Esophagus muscularis mucosa (tissue), 4 donors: ENCODE results near the gene GUCD1. TPM values are rescaled to one million over a fixed set of nuclear protein-coding genes. Genes with fewer than 3 reads are reported as not detected.
"Not testable (repeated sequence)": the region's sequence is repeated elsewhere in the genome, so short reads cannot be mapped to it uniquely, and the experiment has no call there.

Experiments used
- DNase-seq: peaks from one replicate; pipeline ENCODE4 v3.0.0-alpha.2; 2017; ENCODE audit errors: extremely low spot score
- H3K27ac ChIP-seq, 4 donors: fragments of 200-600 bp; sonication (generic); replicated peaks in 1 of 4; 1 replicate in 3 of 4; 2 replicates in 1 of 4; pipeline ENCODE4 v1.5.1; 2016 to 2019; ENCODE audit warnings: mild to moderate bottlenecking in 1 of 4
- H3K27me3 ChIP-seq, 4 donors: fragments of 200-600 bp; sonication (generic); one replicate each; pipeline versions ENCODE4 v1.5.1 to v1.6.0; 2016 to 2019
- H3K36me3 ChIP-seq, 4 donors: fragments of 200-600 bp; sonication (generic); one replicate each; pipeline ENCODE4 v1.5.1; 2016 to 2019
- H3K4me1 ChIP-seq, 4 donors: fragments of 200-600 bp; sonication (generic); one replicate each; pipeline ENCODE4 v1.5.1; 2016 to 2019
- H3K4me3 ChIP-seq, 4 donors: fragments of 200-600 bp; sonication (generic); 1 replicate in 2 of 4; 2 replicates in 2 of 4; pipeline ENCODE4 v1.5.1; 2016 to 2019; ENCODE audit warnings: mild to moderate bottlenecking in 4 of 4, moderate library complexity in 1 of 4
- H3K9me3 ChIP-seq, 4 donors: fragments of 200-600 bp; sonication (generic); 1 replicate in 3 of 4; 2 replicates in 1 of 4; pipeline ENCODE4 v1.5.1; 2016 to 2019
- CTCF ChIP-seq, 3 experiments: fragments of 200-600 bp in 2 of 3; fragments of 450-650 bp in 1 of 3; sonication (generic) in 2 of 3; IDR thresholded peaks; one replicate each; pipeline ENCODE4 v1.5.1; 2017 to 2019; ENCODE audit warnings: antibody characterized with exemption in 3 of 3, mild to moderate bottlenecking in 2 of 3, moderate library complexity in 1 of 3
- EP300 ChIP-seq: sonication (generic); formaldehyde crosslinking; IDR thresholded peaks from one replicate; pipeline ENCODE4 v1.6.1; 2017; ENCODE audit warnings: antibody characterized with exemption
- POLR2A ChIP-seq: fragments of 450-650 bp; IDR thresholded peaks from one replicate; pipeline ENCODE4 v1.6.1; 2017; ENCODE audit warnings: antibody characterized with exemption, moderate library complexity, mild to moderate bottlenecking, low read depth
- POLR2AphosphoS5 ChIP-seq, 2 donors: sonication (generic); formaldehyde crosslinking; IDR thresholded peaks; one replicate each; pipeline ENCODE4 v1.6.1; 2017; ENCODE audit warnings: antibody characterized with exemption in 2 of 2
- WGBS: methylation state at CpG from one replicate; pipeline ENCODE4 v1.1.5; 2018; 5-methylcytosine and 5-hydroxymethylcytosine counted together
- intact Hi-C: fragments of 100-400 bp; cut with DNase I; formaldehyde crosslinking; loops from one replicate; pipeline ENCODE4 v1.15.1; 2023
- total RNA-seq, 4 donors: library from RNA; depleted of rRNA; stranded (reverse); fragments of >200 nt; gene quantifications; one replicate each; pipeline versions ENCODE4 v1.1.0 to v1.2.1, GENCODE V29; 2016

GUCD1 gene
- total RNA-seq, 4 donors from 2014 or later, result 93.4 to 202 (median 160) TPM

GRCh38 chr22:24536089-24536488, 18.8 kb downstream of the GUCD1 start:
- no peaks in the 10 kb centered on the region for H3K9me3 ChIP-seq
- H3K36me3 ChIP-seq, result peaks cover 6 to 27% (median 23%) of the 10 kb centered on the region in 4 donors
- H3K27ac ChIP-seq, result no peak overlapping the region
- intact Hi-C loops, result no loop called here
- no peaks in the 10 kb centered on the region for H3K27me3 ChIP-seq
- whole genome bisulfite sequencing, result 84% methylated on average over 2 of the region's 3 CpGs
- no peaks in the 10 kb centered on the region for H3K4me1 ChIP-seq
- TF ChIP-seq CTCF (IDR thresholded peaks at IDR 0.05), result no peak
- no peak for TF ChIP-seq EP300
- TF ChIP-seq POLR2AphosphoS5 (IDR thresholded peaks at IDR 0.05), result no peak
- no peak for TF ChIP-seq POLR2A
- no peak overlapping the region for H3K4me3 ChIP-seq
- DNase-seq, result no peak

GRCh38 chr22:24535348-24535747, 19.6 kb downstream of the GUCD1 start:
- intact Hi-C loops, result no loop called here
- 95% methylated on average over 4 of the region's 4 CpGs for WGBS
- TF ChIP-seq CTCF (IDR thresholded peaks at IDR 0.05) (no peak), POLR2A (no peak), EP300 (no peak), POLR2AphosphoS5 (IDR thresholded peaks at IDR 0.05) (no peak)

GRCh38 chr22:24532075-24532474, 22.9 kb downstream of the GUCD1 start:
- intact Hi-C loops, result no loop called here
- no peaks in the 10 kb centered on the region for H3K36me3 ChIP-seq
- DNase-seq, result no peak
- H3K4me1 ChIP-seq, result no peaks in the 10 kb centered on the region
- H3K9me3 ChIP-seq, result no peaks in the 10 kb centered on the region
- no peaks in the 10 kb centered on the region for H3K27me3 ChIP-seq
- no peak overlapping the region for H3K27ac ChIP-seq
- TF ChIP-seq CTCF (IDR thresholded peaks at IDR 0.05), result no peak
- TF ChIP-seq POLR2AphosphoS5 (IDR thresholded peaks at IDR 0.05), result no peak
- no peak for TF ChIP-seq POLR2A
- WGBS, result 88% methylated on average over 1 of the region's 1 CpG
- no peak overlapping the region for H3K4me3 ChIP-seq

More at GRCh38 chr22:24535348-24535747, 19.6 kb downstream of the GUCD1 start:
- Histone ChIP-seq H3K4me3 (no peak overlapping the region), H3K27ac (no peak overlapping the region), H3K9me3 (no peaks in the 10 kb centered on the region), H3K4me1 (no peaks in the 10 kb centered on the region), H3K36me3 (peaks cover under 1 to 20% (median 15%) of the 10 kb centered on the region in 4 donors), H3K27me3 (no peaks in the 10 kb centered on the region)
- DNase-seq, result no peak

- not testable (repeated sequence) for DNase-seq
Observed at GRCh38 chr22:24530968-24531367, 24.0 kb downstream of the GUCD1 start.

GRCh38 chr22:24529898-24530297, 25.0 kb downstream of the GUCD1 start:
- intact Hi-C loops, result no loop called here

More at GRCh38 chr22:24530968-24531367, 24.0 kb downstream of the GUCD1 start:
- 78% methylated on average over 3 of the region's 3 CpGs for WGBS
- H3K4me1 ChIP-seq, H3K36me3 ChIP-seq, H3K9me3 ChIP-seq, intact Hi-C loops, H3K27ac ChIP-seq, H3K27me3 ChIP-seq, H3K4me3 ChIP-seq: not testable (repeated sequence)

More at GRCh38 chr22:24529898-24530297, 25.0 kb downstream of the GUCD1 start:
- H3K27ac ChIP-seq, result no peak overlapping the region
- no peaks in the 10 kb centered on the region for H3K27me3 ChIP-seq
- H3K4me3 ChIP-seq, result no peak overlapping the region
- H3K4me1 ChIP-seq, result peaks cover 7 to 9% (median 8%) of the 10 kb centered on the region in 4 donors
- WGBS, result 78% methylated on average over 2 of the region's 2 CpGs
- TF ChIP-seq CTCF (IDR thresholded peaks at IDR 0.05), result no peak
- TF ChIP-seq EP300, result no peak
- TF ChIP-seq POLR2A, result no peak
- no peak for TF ChIP-seq POLR2AphosphoS5 (IDR thresholded peaks at IDR 0.05)
- no peak for DNase-seq
- no peaks in the 10 kb centered on the region for H3K36me3 ChIP-seq
- no peaks in the 10 kb centered on the region for H3K9me3 ChIP-seq
